Measurements from ENCODE around the gene PROCR. TPM values are rescaled to one million over a fixed set of nuclear protein-coding genes. Genes with fewer than 3 reads are reported as not detected.

Gene PROCR
- total and polyA plus RNA-seq, 9 of the 15 experiments (the other 6 are each of a cell fraction or from before 2014, with no cell fraction given) = 1.6 to 7.1 (median 4.0) TPM

GRCh38 chr20:35216541-35216940 lies 44.7 kb downstream of the PROCR start:
- Histone ChIP-seq H3K4me3 (no peak overlapping the region), H3K27me3 (ENCODE audit: control insufficient read depth in 2 of 2, insufficient read depth in 2 of 2, low read length in 2 of 2) (peaks cover 4 to 5% of the 10 kb centered on the region in 2 experiments; a peak in 1 of 5 replicates), H3K27ac (ENCODE audit: extremely low read depth, low read depth, low read length) (no peak overlapping the region), H3K4me2 (ENCODE audit: insufficient read depth, low read length) (no peak overlapping the region), H3K79me2 (ENCODE audit: control insufficient read depth, insufficient read depth, low read length) (no peaks in the 10 kb centered on the region), H3K9me1 (ENCODE audit: control insufficient read depth, insufficient read depth, low read length) (no peaks in the 10 kb centered on the region), H2AFZ (ENCODE audit: low read depth, low read length) (no peak overlapping the region), H3K9ac (ENCODE audit: insufficient read depth in 1 of 2, low read depth in 2 of 2, low read length in 2 of 2) (no peak overlapping the region), H3K4me1 (replicated peaks in 1 of 2; ENCODE audit: control insufficient read depth in 2 of 2, insufficient read depth in 2 of 2, low read length in 2 of 2) (peaks cover 3 to 7% of the 10 kb centered on the region in 2 experiments; a peak in 2 of 5 replicates), H4K20me1 (replicated peaks; ENCODE audit: control insufficient read depth, insufficient read depth, low read length) (no peaks in the 10 kb centered on the region), H3K9me3 (replicated peaks; ENCODE audit: control insufficient read depth, insufficient read depth, low read depth, low read length) (no peaks in the 10 kb centered on the region), H3K36me3 (ENCODE audit: control insufficient read depth, insufficient read depth, low read length) (no peaks in the 10 kb centered on the region)
- ChIA-PET POLR2A (interaction anchor here (1.2 kb wide), 1 partner anchor 48 kb away, joined by 4 read pairs; no protein-coding TSS in a partner anchor), CTCF (ENCODE audit: low intra/inter-chr PET ratio) (no interaction called here)
- TF ChIP-seq RFX1 (IDR thresholded peaks at IDR 0.05) = peak; percentile 28; the same call in 1 of the 2 replicates
- no peak for TF ChIP-seq NR2F6 (CRISPR knock-in tag; IDR thresholded peaks at IDR 0.05)
- FAIRE-seq = no peak
- DNase-seq (ENCODE audit: extremely low read depth in 1 of 4, low spot score in 3 of 4) = no peak
- in situ Hi-C loops (cut with MboI) = loop anchor here (10.0 kb wide), 1 partner anchor 382 kb away; no protein-coding TSS in a partner anchor
- ATAC-seq = no peak
- BruUV-seq (replicated peaks) = no TSS peak
- intact Hi-C loops (cut with micrococcal nuclease) = no loop called here
- WGBS (ENCODE audit: insufficient coverage, low coverage, missing lambda C conversion rate) = 21% methylated on average over 5 of the region's 5 CpGs

DNA sequence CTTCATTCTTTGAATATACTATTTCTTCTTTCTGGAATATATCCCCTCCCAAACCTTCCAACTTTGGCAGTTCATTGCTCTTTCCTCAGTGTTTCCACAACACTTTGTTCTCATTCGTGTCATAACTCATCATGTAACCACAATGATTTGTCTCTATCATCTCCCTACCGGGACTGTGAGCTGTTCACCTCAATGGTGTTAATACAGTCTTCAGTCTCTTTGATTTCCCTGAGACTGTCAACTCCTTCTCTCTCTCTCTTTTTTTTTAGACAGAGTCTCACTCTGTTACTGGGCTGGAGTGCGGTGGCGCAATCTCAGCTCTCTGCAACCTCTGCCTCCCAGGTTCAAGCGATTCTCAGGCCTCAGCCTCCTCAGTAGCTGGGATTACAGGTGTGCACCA lies 52.1 kb downstream of the PROCR start:
- ATAC-seq (no peak), FAIRE-seq (no peak), DNase-seq (ENCODE audit: extremely low read depth in 1 of 4, low spot score in 3 of 4) (no peak)
- H3K27me3 ChIP-seq (ENCODE audit: control insufficient read depth in 2 of 2, insufficient read depth in 2 of 2, low read length in 2 of 2) = peaks cover 26 to 31% of the 10 kb centered on the region in 2 experiments
- WGBS (ENCODE audit: insufficient coverage, low coverage, missing lambda C conversion rate) = 22% methylated on average over 4 of the region's 5 CpGs
- H3K9me1 ChIP-seq (ENCODE audit: control insufficient read depth, insufficient read depth, low read length) = no peaks in the 10 kb centered on the region
- ChIA-PET POLR2A (interaction anchor here (0.9 kb wide), 1 partner anchor 16 kb away, joined by 4 read pairs; no protein-coding TSS in a partner anchor), CTCF (ENCODE audit: low intra/inter-chr PET ratio) (no interaction called here)
- no peak overlapping the region for H3K27ac ChIP-seq (ENCODE audit: extremely low read depth, low read depth, low read length)
- no peak overlapping the region for H3K4me2 ChIP-seq (ENCODE audit: insufficient read depth, low read length)
- H4K20me1 ChIP-seq (replicated peaks; ENCODE audit: control insufficient read depth, insufficient read depth, low read length) = peaks cover 10% of the 10 kb centered on the region; the same call in 1 of the 2 replicates
- H3K4me3 ChIP-seq = no peak overlapping the region
- no peaks in the 10 kb centered on the region for H3K79me2 ChIP-seq (ENCODE audit: control insufficient read depth, insufficient read depth, low read length)
- BruUV-seq (replicated peaks) = no TSS peak
- intact Hi-C loops (cut with micrococcal nuclease) = no loop called here
- H2AFZ ChIP-seq (ENCODE audit: low read depth, low read length) = no peak overlapping the region
- no peaks in the 10 kb centered on the region for H3K36me3 ChIP-seq (ENCODE audit: control insufficient read depth, insufficient read depth, low read length)
- no peaks in the 10 kb centered on the region for H3K9me3 ChIP-seq (replicated peaks; ENCODE audit: control insufficient read depth, insufficient read depth, low read depth, low read length)
- in situ Hi-C loops (cut with MboI) = no loop called here
- H3K9ac ChIP-seq (ENCODE audit: insufficient read depth in 1 of 2, low read depth in 2 of 2, low read length in 2 of 2) = no peak overlapping the region
- H3K4me1 ChIP-seq (replicated peaks in 1 of 2; ENCODE audit: control insufficient read depth in 2 of 2, insufficient read depth in 2 of 2, low read length in 2 of 2) = peaks cover 0 to 10% of the 10 kb centered on the region in 2 experiments; a peak in 2 of 5 replicates
- TF ChIP-seq PYGO2 (tag; IDR thresholded peaks at IDR 0.05) = no peak
- TF ChIP-seq SIN3B (IDR thresholded peaks at IDR 0.05; ENCODE audit: low read depth) = no peak
- TF ChIP-seq CSDE1 (IDR thresholded peaks at IDR 0.05) = no peak
- TF ChIP-seq BRF1 (IDR thresholded peaks at IDR 0.05; ENCODE audit: borderline replicate concordance, extremely low read depth, insufficient read length) = no peak
- no peak for TF ChIP-seq USF1 (CRISPR knock-in tag; IDR thresholded peaks at IDR 0.05)
- TF ChIP-seq ZNF232 (CRISPR knock-in tag; IDR thresholded peaks at IDR 0.05) = no peak
- TF ChIP-seq E2F1 (CRISPR knock-in tag; IDR thresholded peaks at IDR 0.05) = no peak
- no peak for TF ChIP-seq ZNF253 (CRISPR knock-in tag; conservative IDR thresholded peaks at IDR 0.05)
- no peak for TF ChIP-seq SMAD3 (CRISPR knock-in tag; conservative IDR thresholded peaks at IDR 0.05)
- no peak for TF ChIP-seq XRCC4 (IDR thresholded peaks at IDR 0.05; ENCODE audit: extremely low read depth, insufficient read depth, insufficient read length)
- TF ChIP-seq FOXM1 (IDR thresholded peaks at IDR 0.05; ENCODE audit: low read depth) = no peak
- no peak for TF ChIP-seq FOXM1 (CRISPR knock-in tag; IDR thresholded peaks at IDR 0.05; ENCODE audit: low read depth)
- no peak for TF ChIP-seq TFAM (CRISPR knock-in tag; conservative IDR thresholded peaks at IDR 0.05)
- TF ChIP-seq TCF3 (CRISPR knock-in tag; IDR thresholded peaks at IDR 0.05) = no peak
- no peak for TF ChIP-seq MAFG (tag; conservative IDR thresholded peaks at IDR 0.05)
